Hepatic stellate cell (primary cell): Measurements from ENCODE around the gene PCDHB14.
"Not testable (repeated sequence)": the region's sequence is repeated elsewhere in the genome, so short reads cannot be mapped to it uniquely, and the experiment has no call there.

Experiments used
- DNase-seq: peaks from one replicate; pipeline ENCODE4 v3.0.0; 2011; ENCODE audit warnings: low spot score

PCDHB14 gene

DNA sequence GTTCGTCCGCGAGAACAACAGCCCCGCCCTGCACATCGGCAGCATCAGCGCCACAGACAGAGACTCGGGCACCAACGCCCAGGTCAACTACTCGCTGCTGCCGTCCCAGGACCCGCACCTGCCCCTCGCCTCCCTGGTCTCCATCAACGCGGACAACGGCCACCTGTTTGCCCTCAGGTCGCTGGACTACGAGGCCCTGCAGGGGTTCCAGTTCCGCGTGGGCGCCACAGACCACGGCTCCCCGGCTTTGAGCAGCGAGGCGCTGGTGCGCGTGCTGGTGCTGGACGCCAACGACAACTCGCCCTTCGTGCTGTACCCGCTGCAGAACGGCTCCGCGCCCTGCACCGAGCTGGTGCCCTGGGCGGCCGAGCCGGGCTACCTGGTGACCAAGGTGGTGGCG lies 12.9 kb upstream of the PCDHB14 start:
- not testable (repeated sequence) for DNase-seq

DNA sequence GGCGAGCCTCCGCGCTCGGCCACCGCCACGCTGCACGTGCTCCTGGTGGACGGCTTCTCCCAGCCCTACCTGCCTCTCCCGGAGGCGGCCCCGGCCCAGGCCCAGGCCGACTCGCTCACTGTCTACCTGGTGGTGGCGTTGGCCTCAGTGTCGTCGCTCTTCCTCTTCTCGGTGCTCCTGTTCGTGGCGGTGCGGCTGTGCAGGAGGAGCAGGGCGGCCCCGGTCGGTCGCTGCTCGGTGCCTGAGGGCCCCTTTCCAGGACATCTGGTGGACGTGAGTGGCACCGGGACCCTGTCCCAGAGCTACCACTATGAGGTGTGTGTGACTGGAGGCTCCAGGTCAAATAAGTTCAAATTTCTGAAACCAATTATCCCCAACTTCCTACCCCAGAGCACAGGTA lies 12.3 kb upstream of the PCDHB14 start:
- DNase-seq: not testable (repeated sequence)

DNA sequence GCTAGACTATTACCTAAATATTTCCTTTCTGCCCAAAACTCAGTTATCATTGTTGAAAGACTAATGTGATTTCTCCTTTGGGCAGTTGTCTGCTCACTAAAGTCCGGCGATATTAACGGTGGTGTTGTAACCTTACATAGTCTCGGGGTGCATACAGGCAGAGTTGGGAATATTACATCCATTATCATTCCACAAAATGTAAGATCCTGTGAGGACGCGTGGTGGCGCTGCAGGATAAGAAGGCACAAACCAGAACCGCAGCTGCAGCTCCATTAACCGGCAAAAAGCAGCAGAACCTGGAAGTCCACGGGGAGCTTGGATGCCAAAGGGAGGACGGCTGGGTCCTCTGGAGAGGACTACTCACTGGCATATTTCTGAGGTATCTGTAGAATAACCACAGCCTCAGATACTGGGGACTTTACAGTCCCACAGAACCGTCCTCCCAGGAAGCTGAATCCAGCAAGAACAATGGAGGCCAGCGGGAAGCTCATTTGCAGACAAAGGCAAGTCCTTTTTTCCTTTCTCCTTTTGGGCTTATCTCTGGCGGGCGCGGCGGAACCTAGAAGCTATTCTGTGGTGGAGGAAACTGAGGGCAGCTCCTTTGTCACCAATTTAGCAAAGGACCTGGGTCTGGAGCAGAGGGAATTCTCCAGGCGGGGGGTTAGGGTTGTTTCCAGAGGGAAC lies 9.3 kb upstream of the PCDHB14 start, which contains the start of gene PCDHB13:
TSS of gene PCDHB13 (plus strand) at position 264 of the 684 bp plus-strand sequence. CDS start at position 469, 205 bp downstream.
- DNase-seq: not testable (repeated sequence)

DNA sequence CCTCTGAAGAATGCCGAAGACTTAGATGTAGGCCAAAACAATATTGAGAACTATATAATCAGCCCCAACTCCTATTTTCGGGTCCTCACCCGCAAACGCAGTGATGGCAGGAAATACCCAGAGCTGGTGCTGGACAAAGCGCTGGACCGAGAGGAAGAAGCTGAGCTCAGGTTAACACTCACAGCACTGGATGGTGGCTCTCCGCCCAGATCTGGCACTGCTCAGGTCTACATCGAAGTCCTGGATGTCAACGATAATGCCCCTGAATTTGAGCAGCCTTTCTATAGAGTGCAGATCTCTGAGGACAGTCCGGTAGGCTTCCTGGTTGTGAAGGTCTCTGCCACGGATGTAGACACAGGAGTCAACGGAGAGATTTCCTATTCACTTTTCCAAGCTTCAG lies 8.6 kb upstream of the PCDHB14 start:
- not testable (repeated sequence) for DNase-seq

DNA sequence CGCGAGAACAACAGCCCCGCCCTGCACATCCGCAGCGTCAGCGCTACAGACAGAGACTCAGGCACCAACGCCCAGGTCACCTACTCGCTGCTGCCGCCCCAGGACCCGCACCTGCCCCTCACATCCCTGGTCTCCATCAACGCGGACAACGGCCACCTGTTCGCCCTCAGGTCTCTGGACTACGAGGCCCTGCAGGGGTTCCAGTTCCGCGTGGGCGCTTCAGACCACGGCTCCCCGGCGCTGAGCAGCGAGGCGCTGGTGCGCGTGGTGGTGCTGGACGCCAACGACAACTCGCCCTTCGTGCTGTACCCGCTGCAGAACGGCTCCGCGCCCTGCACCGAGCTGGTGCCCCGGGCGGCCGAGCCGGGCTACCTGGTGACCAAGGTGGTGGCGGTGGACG lies 7.6 kb upstream of the PCDHB14 start:
- DNase-seq: not testable (repeated sequence)

DNA sequence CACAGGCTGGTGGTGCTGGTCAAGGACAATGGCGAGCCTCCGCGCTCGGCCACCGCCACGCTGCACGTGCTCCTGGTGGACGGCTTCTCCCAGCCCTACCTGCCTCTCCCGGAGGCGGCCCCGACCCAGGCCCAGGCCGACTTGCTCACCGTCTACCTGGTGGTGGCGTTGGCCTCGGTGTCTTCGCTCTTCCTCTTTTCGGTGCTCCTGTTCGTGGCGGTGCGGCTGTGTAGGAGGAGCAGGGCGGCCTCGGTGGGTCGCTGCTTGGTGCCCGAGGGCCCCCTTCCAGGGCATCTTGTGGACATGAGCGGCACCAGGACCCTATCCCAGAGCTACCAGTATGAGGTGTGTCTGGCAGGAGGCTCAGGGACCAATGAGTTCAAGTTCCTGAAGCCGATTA lies 7.1 kb upstream of the PCDHB14 start:
- DNase-seq: not testable (repeated sequence)

DNA sequence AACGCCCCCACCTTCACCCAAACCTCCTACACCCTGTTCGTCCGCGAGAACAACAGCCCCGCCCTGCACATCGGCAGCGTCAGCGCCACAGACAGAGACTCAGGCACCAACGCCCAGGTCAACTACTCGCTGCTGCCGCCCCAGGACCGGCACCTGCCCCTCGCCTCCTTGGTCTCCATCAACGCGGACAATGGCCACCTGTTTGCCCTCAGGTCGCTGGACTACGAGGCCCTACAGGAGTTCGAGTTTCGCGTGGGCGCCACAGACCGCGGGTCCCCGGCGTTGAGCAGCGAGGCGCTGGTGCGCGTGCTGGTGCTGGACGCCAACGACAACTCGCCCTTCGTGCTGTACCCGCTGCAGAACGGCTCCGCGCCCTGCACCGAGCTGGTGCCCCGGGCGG lies 1.7 kb downstream of the PCDHB14 start:
- DNase-seq: not testable (repeated sequence)

DNA sequence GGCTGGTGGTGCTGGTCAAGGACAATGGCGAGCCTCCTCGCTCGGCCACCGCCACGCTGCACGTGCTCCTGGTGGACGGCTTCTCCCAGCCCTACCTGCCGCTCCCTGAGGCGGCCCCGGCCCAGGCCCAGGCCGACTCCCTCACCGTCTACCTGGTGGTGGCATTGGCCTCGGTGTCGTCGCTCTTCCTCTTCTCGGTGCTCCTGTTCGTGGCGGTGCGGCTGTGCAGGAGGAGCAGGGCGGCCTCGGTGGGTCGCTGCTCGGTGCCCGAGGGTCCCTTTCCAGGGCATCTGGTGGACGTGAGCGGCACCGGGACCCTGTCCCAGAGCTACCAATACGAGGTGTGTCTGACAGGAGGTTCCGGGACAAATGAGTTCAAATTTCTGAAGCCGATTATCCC lies 2.3 kb downstream of the PCDHB14 start:
- DNase-seq: not testable (repeated sequence)

DNA sequence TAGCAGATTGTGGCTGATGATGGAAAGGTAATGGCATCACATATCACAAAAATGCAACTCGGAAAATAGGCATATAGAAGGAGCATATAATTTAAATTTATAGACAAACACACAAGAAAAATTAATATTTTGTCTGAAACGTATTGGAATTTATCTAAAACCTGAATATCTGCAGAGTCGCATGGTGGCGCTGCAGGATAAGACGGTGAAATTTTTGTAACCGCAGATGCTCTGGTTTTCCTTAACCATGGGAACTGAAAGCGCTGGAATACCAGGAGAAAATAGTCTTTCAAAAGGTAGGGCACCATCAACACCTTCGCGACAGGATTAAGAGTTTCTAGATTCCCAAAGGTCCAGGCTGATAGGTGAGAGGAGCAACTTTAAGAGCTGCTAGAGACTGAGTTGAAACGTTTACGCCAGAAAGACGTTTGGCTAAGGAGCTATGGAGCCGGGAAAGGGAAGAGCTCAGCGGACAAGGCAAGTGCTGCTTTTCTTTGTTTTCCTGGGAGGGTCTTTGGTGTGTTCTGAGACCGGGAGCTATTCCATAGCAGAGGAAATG lies 11.0 kb downstream of the PCDHB14 start:
- no peak for DNase-seq

DNA sequence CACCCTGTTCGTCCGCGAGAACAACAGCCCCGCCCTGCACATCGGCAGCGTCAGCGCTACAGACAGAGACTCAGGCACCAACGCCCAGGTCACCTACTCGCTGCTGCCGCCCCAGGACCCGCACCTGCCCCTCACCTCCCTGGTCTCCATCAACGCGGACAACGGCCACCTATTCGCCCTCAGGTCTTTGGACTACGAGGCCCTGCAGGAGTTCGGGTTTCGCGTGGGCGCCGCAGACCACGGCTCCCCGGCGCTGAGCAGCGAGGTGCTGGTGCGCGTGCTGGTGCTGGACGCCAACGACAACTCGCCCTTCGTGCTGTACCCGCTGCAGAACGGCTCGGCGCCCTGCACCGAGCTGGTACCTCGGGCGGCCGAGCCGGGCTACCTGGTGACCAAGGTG lies 12.8 kb downstream of the PCDHB14 start:
- not testable (repeated sequence) for DNase-seq

DNA sequence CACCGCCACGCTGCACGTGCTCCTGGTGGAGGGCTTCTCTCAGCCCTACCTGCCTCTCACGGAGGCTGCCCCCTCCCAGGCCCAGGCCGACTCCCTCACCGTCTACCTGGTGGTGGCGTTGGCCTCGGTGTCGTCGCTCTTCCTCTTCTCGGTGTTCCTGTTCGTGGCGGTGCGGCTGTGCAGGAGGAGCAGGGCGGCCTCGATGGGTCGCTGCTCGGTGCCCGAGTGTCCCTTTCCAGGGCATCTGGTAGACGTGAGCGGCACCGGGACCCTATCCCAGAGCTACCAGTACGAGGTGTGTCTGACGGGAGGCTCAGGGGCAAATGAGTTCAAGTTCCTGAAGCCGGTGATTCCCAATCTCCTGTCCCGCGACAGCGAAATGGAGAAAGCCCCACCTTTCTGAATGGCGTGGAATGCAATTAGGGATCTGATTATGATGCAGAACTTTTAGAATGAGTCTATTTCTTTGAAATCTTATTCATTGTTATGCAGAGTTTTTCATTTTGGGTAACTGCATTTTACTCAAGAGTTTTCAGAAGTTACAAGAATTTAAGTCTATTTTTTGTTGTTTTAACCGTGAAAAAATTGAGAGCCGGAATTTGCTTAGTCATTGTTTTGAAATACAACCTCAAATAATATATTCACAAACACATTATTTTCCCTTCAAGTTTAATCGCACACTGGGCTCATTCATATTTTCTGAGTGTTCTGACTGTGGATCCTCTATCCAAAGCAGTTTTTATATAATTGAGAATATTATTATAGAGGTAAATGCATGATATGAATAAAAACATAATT lies 13.6 kb downstream of the PCDHB14 start:
- no peak for DNase-seq

DNA sequence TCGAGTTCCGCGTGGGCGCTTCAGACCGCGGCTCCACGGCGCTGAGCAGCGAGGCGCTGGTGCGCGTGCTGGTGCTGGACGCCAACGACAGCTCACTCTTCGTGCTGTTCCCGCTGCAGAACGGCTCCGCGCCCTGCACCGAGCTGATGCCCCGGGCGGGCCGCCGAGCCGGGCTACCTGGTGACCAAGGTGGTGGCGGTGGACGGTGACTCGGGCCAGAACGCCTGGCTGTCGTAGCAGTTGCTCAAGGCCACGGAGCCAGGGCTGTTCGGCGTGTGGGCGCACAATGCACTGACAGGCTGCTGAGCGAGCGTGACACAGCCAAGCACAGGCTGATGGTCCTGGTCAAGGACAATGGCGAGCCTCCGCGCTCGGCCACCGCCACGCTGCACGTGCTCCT lies 18.4 kb downstream of the PCDHB14 start:
- no peak for DNase-seq

DNA sequence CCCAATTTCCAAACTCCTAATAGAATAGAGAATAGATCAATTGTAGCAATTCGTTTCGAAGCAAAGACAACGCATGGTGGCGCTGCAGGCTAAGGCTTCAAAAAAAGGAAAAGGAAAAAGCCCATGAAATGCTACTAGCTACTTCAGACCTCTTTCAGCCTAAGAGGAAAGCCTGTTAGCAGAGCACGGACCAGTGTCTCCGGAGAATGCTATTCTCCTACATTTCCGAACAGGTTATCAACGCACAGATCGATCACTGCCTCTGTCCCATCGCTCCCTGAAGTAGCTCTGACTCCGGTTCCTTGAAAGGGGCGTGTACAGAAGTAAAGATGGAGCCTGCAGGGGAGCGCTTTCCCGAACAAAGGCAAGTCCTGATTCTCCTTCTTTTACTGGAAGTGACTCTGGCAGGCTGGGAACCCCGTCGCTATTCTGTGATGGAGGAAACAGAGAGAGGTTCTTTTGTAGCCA lies 22.1 kb downstream of the PCDHB14 start, which contains the start of gene PCDHB15:
TSS of gene PCDHB15 (plus strand) at position 146 of the 468 bp plus-strand sequence. CDS start at position 330, 184 bp downstream.
- no peak for DNase-seq

DNA sequence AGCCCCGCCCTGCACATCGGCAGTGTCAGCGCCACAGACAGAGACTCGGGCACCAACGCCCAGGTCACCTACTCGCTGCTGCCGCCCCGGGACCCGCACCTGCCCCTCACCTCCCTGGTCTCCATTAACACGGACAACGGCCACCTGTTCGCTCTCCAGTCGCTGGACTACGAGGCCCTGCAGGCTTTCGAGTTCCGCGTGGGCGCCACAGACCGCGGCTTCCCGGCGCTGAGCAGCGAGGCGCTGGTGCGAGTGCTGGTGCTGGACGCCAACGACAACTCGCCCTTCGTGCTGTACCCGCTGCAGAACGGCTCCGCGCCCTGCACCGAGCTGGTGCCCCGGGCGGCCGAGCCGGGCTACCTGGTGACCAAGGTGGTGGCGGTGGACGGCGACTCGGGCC lies 23.8 kb downstream of the PCDHB14 start:
- not testable (repeated sequence) for DNase-seq

DNA sequence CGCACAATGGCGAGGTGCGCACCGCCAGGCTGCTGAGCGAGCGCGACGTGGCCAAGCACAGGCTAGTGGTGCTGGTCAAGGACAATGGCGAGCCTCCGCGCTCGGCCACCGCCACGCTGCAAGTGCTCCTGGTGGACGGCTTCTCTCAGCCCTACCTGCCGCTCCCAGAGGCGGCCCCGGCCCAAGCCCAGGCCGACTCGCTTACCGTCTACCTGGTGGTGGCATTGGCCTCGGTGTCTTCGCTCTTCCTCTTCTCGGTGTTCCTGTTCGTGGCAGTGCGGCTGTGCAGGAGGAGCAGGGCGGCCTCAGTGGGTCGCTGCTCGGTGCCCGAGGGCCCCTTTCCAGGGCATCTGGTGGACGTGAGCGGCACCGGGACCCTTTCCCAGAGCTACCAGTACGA lies 24.3 kb downstream of the PCDHB14 start:
- not testable (repeated sequence) for DNase-seq

DNA sequence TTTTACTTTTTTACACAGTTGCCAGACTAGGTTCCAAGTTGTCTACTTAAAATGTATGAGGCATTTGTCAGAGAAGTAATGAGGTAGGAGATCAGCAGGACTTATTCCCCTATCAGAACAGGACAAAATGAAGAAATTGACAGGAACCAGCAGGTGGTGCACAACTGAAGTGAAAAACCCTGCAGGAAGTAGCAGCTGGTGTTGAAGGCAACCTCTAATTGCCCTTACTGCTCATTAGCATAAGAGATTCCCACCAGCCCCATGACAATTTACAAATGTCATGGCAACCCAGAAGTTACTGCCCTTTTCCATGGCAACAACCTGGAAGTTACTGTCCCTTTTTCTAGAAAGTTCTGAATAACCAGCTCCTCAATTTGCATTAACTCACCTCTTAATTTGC lies 27.4 kb downstream of the PCDHB14 start:
- no peak for DNase-seq

DNA sequence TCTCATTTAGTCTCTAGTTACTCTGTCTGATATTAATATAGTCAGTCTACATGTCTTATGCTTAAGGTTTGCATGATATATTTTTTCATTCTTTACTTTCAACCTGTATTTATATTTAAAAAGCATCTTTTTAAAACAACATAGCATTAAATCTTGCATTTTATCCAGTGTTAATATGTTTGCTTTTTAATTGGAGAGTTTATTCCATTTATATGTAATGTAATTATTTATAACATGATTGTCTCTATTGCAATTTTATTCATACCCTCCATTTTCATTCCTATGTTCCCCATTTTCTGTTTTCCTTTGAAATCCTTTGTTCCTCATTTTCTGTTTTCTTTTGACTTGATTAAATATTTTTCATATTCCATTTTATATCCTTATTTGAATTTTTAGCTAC lies 35.3 kb downstream of the PCDHB14 start:
- no peak for DNase-seq

DNA sequence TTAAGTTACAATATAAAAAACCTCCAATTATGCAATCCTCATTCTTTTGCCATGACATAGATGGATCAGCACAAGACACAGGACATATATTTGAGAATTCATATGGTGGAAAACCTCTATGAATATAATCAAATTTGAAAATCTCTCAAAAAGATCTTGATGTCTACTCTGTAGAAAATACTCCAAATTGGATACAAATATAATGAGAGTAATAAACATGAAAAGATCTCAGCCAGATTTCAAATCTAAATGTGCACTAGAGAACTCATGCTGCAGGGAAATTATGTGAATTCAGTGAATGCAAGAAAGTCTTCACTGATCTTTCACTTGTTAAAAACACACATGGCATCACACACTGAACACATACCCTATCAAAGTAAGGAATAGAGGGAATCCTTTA lies 35.8 kb downstream of the PCDHB14 start:
- DNase-seq: no peak

DNA sequence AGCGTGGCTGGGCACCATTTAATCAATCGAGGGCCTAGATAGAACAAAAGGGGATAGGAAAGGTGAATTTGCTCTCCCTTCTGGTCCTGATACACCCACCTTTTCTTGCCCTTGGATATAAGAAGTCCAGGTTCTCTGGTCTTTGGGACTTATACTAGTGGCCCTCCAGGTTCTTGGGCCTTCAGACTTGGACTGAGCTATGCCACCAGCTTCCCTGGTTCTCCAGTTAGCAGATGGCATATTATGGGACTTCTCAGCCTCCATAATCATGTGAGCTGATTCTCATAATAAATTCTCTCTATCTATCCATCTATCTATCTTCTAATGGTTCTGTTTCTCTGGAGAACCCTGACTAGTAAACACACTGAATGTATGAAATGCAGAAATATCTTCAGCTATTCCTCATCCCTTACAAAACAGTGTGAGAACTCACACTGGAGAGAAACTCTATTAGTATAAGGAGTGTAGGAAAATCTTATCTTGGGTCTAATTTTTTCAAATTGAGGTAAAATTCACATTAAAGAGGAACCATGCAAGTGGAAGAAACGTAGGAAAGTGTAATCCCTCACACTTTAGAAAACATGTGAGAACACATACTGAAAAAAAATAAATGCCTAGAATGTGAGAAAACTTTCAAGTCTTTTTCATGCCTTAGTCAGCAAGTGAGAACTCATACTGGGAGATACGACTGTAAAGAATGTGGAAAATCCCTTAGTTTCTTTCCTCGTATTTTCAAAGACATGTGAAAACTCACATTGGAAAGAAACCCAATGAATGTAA lies 37.5 kb downstream of the PCDHB14 start:
- DNase-seq: no peak

DNA sequence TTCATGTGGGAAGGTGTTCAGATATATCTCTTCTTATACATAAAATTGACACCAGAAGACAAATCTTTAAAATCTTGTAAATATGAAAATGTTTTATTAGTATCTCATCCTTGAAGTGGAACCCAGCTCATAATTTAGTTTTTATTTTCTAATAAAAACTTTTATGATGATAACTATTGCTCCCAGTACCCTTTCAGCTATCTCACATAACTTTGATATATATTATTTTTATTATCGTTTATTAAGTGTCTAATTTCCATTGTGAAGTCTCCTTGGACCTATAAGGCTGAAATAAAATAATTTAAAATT lies 38.0 kb downstream of the PCDHB14 start:
- no peak for DNase-seq

DNA sequence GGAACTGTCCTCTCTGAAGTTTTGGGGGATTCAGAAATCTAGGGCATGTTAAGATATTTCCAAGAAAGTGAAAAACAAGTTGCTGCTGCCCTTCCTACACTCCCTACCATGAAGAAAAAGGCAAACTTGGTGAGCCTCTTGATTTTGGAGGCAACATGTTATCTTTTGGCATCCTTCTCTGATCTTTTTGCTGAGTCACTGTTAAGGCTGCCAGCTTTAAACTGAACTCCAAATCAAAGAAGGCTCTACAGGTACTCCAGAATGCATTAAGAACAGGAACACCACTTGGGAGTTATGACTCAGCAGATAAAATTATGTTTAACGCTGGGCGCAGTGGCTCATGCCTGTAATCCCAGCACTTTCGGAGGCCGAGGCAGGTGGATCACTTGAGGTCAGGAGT lies 46.1 kb downstream of the PCDHB14 start:
- DNase-seq: no peak

DNA sequence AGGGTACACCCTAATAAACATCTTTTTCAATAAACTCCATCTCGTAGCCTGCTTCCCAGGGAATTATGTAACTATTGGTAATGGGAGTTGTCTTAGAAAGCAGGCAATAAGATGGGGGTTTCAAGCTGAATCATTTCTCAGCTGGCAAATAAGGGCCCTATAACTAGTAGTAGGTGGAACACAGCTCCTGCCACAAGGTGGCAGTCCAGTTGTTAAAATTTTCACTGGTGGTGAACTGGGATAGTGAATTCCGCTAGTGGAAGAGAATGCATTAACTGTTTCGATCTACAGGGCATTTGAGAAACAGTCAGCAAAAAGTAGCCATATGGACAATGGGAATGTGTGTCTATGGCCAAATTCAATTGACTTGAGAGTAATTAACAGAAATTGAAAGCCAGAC lies 49.8 kb downstream of the PCDHB14 start:
- DNase-seq: no peak
